Retinal pigment epithelial cell (primary cell): ENCODE data around the gene PIK3R5.
"Not testable (repeated sequence)": the region's sequence is repeated elsewhere in the genome, so short reads cannot be mapped to it uniquely, and the experiment has no call there.

Source experiments
- DNase-seq: peaks from one replicate; pipeline ENCODE4 v3.0.0-alpha.2; 2010; ENCODE audit warnings: low read depth
- H3K4me3 ChIP-seq: 2 replicates; pipeline ENCODE4 v1.5.1; 2011; ENCODE audit warnings: mild to moderate bottlenecking, low read length, control low read depth, moderate library complexity
- CTCF ChIP-seq: conservative IDR thresholded peaks from 2 replicates; pipeline ENCODE4 v1.5.1; 2011; ENCODE audit warnings: low read depth, low read length, control low read depth, inconsistent platforms

The PIK3R5 gene

DNA sequence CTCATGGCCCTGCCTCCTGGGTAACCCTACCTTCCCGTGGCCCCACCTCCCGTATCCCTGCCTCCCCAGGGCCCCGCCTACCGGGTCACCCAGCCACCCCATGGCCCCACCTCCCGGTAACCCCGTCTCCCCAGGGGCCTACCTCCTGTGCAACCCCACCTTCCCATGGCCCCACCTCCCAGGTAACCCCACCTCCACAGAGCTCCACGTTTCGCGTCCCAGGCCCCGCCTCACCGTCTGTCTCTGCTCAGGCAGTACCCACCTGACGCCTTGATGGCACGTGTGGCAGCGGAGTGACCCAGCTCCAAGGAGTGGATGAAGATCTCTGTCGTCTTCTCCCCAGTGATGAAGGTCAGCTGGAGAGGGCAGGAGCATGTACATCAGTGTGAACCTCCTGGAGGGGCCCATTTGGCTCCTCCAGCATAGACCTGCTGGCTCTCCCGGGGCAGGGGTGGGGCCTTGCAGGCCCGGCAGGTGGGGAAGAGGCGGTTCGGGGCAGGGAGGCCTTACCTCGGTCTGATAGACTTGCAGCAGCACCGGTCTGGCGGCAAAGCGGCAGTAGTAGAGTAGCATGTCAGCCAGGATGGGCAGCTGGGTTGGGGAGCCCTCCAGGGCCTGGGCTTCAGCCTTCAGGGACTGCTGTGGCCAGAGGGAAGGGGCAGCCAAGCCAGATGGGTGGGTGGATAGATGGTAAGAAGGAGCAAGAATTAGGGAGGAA is 79.4 kb downstream of the PIK3R5 start:
- no peak for TF ChIP-seq CTCF
- no peak overlapping the region for H3K4me3 ChIP-seq
- DNase-seq = no peak

DNA sequence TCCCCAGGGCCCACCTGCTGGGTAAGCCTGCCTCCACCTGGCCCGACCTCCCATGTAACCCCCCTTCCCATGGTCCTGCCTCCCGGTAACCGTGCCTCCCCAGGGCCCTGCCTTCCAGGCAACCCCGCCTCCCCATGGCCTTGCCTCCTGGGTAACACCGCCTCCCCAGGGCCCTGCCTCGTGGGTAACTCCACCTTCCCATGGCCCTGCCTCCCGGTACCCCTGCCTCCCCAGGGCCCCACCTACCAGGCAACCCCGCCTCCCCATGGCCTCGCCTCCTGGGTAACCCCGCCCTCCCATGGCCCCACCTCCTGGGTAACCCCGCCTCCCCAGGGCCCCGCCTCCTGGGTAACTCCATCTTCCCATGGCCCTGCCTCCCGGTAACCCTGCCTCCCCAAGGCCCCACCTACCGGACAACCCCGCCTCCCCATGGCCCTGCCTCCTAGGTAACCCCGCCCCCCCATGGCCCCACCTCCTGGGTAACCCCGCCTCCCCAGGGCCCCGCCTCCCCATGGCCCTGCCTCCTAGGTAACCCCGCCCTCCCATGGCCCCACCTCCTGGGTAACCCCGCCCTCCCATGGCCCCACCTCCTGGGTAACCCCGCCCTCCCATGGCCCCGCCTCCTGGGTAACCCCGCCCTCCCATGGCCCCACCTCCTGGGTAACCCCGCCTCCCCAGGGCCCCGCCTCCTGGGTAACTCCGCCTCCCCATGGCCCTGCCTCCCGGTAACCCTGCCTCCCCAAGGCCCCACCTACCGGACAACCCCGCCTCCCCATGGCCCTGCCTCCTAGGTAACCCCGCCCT is 80.1 kb downstream of the PIK3R5 start:
- not testable (repeated sequence) for DNase-seq

GRCh38 chr17:8884336-8884990 is 81.0 kb downstream of the PIK3R5 start:
- TF ChIP-seq CTCF = no peak
- H3K4me3 ChIP-seq = no peak overlapping the region
- no peak for DNase-seq

More for the DNA sequence above, 80.1 kb downstream of the PIK3R5 start:
- not testable (repeated sequence) for H3K4me3 ChIP-seq

- H3K4me3 ChIP-seq = no peak overlapping the region
- no peak for DNase-seq
- no peak for TF ChIP-seq CTCF
Observed at GRCh38 chr17:8883353-8883752, 82.2 kb downstream of the PIK3R5 start.

GRCh38 chr17:8881606-8882005 is 83.9 kb downstream of the PIK3R5 start:
- no peak overlapping the region for H3K4me3 ChIP-seq
- no peak for DNase-seq
- TF ChIP-seq CTCF = no peak

DNA sequence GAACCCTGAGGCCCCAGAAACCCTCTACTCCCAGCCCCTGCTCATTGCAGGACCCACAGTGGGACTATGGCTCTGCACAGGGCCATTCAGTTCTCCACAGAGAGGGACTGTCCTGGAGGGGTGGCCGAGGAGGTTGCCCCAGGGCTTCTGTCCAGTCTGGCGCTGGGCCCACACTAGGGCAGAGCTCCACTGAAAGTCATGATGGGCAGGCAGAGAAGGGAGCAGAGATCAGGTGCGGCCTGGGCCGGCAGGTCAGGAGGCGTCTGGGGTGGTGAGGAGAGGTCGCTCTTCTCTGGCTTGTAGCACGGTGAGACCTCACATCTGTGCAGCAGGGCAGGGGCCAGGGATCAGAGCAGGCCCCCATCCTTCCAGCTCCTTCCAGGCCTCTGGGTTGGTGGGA is 85.0 kb downstream of the PIK3R5 start:
- TF ChIP-seq CTCF = no peak
- H3K4me3 ChIP-seq = no peak overlapping the region
- DNase-seq = no peak

- no peak for DNase-seq
- no peak overlapping the region for H3K4me3 ChIP-seq
- no peak for TF ChIP-seq CTCF
Observed at GRCh38 chr17:8879410-8879809, 86.1 kb downstream of the PIK3R5 start.
